ENCODE results near the gene GPR89A. TPM values are rescaled to one million over a fixed set of nuclear protein-coding genes. Genes with fewer than 3 reads are reported as not detected.
"Not testable (repeated sequence)": the region's sequence is repeated elsewhere in the genome, so short reads cannot be mapped to it uniquely, and the experiment has no call there.

Gene GPR89A
- total RNA-seq, 1 donor from 2014 or later, result 43.9 TPM

DNA sequence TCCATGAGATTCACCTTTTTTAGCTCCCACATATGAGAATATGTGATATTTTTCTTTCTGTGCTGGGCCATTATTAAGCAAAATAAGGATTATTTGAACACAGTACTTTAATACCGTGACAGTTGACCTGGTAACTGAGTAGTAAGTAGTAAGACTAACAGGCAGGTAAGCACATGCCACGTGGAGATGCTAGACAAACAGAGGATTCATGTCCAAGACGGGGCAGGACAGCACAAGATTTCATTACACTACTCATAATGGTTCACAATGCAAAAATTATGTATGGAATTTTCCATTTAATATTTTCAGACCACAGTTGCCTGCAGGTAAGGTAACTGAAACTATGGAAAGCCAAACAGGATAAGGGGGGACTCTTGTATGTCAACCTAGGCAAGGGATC is 77.1 kb downstream of the GPR89A start:
- DNase-seq (ENCODE audit: low read depth), result not testable (repeated sequence)

DNA sequence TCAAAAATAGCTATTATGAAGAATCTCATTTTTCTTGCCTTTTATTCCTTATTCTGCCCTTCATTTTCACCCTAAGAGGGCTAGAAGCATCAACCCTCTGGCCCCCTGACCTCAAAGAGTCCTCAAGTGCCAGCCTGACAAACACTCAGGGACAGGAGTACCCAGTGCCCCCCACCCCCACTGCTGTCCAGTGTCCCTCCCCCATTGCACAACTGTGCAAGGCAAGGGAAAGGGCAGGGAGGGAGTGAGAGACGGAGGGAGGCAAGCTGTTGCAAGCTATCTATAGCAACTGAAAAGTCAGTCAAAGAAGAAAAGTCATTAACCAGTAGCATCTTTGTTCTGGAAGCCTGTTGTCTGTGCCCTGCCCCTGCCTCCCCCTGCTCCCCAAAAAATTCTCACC is 78.3 kb downstream of the GPR89A start:
- not testable (repeated sequence) for DNase-seq (ENCODE audit: low read depth)

DNA sequence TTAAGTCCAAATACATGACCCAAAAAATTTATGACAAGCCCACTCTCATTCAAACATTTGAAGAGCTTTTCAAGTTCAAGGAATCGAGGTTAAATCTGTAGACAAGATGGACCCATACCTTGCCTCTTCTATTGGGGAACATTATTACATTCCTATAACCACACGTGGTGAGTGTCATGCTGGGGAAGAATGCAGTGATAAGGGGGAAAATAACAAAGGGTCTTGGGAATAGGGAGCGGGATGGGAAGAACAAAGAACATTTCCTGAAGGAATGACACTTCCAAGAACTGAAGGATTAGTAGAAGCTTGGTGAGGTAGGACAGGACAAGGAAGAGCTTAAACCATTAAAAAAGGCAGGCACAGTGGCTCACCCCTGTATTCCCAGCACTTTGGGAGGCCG is 80.5 kb downstream of the GPR89A start:
- DNase-seq (ENCODE audit: low read depth), result no peak

DNA sequence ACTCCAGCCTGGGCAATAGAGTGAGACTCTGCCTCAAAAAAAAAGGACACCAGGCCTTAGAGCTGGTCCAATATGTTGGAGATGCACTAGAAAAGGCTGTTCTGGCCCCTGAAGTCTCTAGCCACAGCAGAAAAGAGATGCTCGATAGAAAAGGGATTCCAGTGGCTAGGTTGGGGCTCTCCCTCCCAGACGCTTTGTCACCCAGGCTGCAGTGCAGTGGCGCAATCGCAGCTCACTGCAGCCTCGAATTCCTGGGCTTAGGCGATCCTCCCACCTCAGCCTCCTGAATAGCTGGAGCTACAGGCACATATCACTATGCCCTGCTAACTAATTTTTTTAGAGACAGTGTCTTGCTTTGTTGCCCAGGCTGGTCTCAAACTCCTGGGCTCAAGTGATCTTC is 81.1 kb downstream of the GPR89A start:
- no peak for DNase-seq (ENCODE audit: low read depth)

DNA sequence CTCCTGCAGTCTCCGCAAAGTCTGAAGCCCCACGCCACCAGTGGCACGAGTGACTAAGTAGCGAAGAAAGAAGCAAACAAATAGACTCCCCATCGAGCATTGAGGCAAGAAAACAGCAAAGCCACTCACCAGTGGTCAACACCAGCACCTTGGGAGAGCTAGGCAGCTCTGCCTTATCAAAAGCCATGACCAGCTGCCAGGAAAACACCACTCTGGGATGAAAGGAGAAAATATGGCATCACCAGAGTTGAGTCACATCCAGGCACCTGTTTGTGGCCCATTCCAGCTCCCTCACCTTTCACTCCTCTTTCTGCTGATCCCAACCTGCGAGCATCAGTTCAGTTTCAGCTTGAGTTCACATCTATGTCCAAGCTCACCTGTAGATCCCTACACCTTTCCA is 82.1 kb downstream of the GPR89A start:
- DNase-seq (ENCODE audit: low read depth), result peak; percentile 82

DNA sequence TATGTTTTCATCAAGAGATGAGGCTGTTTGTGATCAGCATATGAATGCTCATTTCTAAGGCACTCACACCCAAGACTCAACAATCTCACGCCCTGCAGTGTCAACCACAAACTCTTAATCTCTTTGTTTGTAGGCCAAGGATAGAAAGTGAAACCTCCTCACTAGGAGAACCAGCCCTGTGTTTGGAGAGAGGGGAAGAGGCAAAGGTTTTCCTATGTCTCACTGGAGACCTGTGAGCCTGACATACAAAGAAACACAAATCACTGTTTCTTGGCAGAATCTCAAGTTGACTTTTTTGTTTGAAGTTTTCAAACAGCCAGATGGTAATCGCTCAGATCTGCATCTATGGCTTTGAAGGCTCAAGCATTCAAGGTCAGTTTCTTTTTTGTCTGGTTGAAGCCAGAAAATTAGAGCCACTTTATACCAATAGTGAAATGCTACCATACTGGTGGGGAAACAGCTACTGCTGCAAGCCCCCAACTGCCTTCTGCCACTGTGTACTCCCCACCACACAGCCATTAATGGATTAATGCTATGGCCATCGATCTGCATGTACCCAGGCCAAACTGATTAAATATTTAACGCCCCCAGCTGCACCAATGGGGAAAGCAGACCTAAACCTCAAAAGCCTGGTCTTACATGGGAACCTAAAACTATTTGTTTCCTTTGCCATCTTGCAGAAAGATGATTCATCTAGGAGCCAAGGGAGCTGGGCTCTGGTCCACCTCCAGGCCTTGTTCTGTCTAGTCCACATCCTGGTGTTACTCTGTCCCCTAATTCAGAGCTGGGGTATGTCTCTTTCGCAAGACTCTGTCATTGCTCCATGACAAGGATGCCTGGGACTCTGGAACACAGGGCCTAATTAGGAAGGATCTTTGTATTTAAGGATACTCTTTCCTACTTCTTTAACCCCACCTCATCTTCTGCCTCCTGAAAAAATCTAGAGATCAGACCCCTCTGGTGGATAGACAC is 83.1 kb downstream of the GPR89A start:
- peak; percentile 89 for DNase-seq (ENCODE audit: low read depth)

DNA sequence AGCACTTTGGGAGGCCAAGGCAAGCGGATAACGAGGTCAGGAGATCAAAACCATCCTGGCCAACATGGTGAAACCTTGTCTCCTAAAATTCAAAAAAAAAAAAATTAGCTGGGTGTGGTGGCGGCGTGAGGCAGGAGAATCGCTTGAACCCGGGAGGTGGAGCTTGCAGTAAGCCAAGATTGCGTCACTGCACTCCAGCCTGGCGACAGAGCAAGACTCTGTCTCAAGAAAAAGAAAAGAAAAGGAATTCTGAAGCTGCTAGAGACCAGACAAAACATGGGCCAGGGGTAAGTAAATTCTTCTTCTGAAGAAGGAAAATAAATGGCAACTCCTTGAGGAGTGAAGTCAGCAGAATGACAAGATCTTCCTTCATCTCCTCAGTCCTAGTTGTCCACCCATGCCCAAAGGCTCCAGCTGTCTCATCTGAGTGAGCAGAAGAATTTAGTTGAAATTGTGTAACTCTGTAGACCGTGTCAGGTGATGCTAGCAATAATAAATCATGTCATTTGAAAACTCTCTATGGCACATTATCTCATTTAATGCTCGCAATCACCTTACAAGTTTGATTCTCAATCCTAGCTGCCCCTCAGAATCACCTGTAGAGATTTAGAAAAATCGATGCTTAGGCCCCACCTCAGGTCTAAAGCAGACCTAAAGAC is 85.1 kb downstream of the GPR89A start:
- DNase-seq (ENCODE audit: low read depth), result no peak

DNA sequence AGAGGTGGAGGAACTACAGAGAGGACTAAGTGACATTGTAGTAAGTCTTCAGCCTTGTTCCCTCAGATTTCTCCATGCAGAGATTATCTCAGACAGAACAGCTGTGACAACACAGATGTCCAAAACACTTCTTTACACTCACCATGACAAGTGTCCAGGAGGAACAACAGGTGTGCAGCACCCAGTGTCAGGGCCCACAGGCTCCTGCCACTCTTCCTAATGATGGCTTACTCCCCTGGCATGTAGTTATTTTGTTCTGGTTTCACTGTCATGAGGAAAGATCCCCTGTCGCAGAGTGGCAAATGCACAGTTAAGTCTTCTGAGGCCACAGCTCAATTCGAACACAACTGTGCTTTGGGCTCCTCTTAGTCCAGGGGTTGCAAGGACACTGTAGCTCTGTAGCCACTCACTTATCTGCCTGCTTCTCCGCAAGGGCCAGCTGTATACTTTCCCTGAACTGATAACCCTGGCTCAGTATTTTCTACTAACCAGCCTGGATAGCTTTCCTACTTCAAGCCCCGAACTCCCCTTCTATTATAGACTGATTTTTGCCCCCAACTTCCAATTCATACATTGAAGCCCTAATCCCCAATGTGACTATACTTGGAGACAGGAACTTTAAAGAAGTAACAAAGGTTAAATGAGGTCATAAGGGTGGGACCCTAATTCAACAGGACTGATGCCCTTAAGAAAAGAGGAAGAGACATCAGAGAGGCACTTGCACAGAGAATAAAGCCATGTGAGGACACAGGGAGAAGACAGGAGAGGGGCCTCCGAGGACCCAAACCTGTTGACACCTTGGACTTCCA is 88.2 kb downstream of the GPR89A start:
- DNase-seq (ENCODE audit: low read depth), result peak; percentile 95

DNA sequence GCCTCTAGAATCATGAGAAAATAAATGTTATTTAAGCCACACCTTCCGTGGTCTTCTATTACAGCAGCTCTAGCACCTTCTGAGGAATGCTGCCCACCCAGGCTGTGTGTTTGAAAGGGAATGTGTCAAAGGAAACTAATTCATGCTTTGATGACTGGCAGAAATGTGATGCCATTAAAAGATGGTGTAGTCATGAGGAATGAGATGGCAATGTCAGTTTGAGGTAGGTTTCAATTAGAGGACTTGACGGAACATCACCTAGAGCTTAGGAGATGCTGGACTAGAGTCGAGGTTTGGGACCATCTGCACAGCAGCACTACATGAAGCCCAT is 88.8 kb downstream of the GPR89A start:
- DNase-seq (ENCODE audit: low read depth), result no peak

DNA sequence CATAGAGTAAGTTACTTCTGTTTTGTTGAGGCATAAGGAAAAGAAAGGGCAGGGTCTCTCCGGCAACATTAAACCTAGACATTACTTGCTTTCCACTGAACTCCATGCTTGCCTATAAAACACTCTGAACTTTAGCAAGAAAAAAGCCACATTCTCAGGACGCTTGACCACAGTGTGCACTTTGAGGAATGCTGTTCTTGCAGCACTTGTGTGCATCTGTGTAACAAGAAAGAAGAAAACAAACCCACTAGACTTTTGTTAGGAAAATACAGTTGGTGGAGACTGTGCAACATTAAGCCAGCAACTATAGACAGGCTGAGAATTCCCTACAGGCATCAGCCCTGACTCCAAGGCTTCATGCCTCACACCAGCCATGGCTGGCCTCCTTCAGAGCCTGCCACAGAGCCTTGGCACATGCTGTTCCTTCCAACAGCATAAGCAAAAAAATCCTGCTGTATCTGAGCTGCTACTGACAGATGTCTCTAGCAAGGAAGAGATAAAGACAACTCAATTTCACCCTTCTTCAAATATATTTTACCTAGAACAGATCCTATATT is 93.6 kb downstream of the GPR89A start:
- no peak for DNase-seq (ENCODE audit: low read depth)

DNA sequence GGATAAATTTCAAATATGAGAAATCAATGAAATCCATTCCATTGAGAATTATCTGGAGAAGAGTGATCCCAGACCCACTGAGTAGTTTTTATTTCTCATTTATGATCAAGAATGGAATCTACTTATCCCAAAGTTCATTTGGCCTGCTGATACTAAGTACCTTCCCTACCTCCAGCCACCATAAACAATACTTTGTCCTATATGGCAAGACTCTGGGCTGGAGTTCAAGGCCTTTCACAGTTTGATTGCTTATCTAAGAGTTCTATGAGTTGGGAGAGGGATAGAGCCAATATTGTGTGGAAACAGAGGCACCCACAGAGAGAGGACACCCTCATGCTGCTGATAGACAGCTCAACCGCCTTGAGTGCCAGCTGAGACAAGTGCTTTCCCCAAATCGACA is 94.3 kb downstream of the GPR89A start:
- no peak for DNase-seq (ENCODE audit: low read depth)

DNA sequence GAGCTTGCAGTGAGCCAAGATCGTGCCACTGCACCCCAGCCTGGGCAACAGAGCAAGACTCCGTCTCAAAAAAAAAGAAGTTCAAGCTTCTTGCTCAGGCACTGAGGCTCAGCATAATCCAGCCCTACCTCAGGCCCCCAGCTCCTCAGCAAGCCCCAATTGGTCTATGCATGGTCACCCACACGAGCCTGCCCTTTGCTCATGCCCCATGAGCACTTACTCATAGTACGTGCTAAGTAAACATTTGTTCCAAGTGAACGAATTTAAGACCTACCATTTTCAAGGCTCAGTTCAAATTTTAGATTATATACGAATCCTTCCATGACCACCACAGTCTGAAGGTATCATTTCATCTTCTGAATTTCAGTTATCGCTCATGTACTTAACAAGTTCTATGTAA is 95.0 kb downstream of the GPR89A start:
- no peak for DNase-seq (ENCODE audit: low read depth)

DNA sequence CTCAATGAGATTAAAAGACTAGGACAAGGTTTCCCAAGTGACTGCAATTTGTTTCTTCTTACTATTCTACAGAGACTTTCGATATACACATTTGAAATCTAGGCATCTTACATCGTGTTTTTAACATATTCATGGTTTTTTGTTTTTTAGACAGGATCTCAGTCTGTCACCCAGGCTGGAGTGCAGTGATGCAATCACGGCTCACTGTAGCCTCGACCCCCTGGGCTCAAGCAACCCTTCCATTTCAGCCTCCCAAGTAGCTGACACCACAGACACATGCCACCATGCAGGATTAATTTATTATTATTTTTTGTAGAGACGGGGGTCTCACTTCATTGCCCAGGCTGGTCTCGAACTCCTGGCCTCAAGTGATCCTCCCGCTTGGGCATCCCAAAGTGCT is 97.8 kb downstream of the GPR89A start:
- DNase-seq (ENCODE audit: low read depth), result no peak

DNA sequence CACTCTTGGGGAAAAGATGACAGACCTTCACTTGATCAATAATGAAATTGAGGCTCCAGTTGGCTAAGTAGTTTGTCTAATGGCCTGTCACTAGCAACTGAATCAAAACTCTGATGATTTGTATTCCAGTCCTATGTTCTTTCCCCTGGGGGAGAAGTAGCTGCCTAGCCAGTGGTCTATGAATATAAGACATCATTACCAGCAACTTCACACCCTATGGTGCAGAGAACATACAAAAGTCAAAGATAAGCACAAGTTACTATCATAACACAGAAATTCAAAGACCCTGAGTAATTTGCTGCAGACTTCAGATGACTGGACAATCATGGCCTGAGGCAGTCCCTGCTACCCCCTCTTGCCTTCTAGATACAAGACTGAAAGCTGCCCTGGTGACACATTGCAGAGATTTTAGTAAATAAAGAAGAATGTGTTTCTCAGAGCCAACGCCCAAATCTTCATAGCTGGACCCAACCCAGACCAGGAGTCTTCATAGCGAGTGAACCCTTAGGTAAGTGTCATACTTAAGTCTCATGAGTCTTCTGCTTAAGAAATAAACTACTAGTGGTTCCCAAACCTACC is 98.4 kb downstream of the GPR89A start:
- no peak for DNase-seq (ENCODE audit: low read depth)

DNA sequence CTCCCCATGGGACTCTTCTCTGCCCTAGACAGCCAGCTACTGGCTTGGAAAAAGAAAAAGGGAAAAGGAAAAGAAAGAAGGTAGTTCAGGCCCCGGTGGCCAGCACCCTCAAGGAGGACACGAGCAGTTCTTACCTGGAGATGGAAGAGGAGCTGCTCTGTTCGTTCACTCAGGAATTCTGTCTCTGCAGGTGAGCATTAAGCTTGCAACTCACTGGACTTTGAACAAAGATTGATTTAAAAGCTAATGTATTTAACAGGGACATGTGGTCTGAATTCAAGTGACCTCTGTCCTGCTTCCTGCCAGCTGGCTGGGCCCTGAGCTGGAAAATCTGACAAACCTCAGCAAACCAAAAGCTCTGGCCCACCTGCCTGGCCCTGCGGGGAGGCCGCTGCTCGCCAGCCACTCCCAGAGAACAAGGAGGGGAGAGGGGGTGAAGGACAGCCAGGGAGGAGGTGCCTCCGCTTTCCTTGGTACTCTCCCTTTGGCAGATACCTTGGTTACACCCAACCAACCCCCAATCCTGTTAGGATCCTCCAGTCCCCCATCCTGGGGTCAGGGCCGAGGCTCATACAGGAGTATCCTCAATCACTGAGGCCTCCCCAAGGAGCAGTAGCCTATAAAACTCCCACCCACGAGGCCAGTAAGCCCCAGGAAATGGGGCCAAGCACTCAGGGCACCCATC is 99.5 kb downstream of the GPR89A start, which contains the start of gene PDZK1:
TSS of gene PDZK1 (minus strand) at position 186 of the 685 bp plus-strand sequence. CDS start 19,347 bp downstream, outside the sequence.
- DNase-seq (ENCODE audit: low read depth), result no peak

DNA sequence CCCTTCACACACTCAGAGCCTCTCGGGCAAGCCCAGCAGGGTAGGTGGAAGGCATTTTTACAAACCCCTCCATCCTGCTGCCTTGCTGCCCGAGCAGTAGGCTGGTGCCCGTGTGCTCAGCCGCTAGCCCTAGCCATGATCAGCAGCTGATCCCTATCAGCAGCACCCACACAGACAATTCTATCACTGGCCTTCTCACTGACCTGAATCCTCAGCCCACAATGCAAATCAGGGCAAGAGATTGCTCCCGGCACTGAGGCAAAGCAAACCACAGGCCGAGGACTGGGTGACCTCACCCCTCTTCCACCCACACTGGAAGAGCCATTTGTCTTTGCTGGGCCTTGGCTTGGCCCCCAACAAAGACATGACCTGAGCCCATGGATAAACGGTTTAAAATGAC is 100.3 kb downstream of the GPR89A start:
- peak; percentile 80 for DNase-seq (ENCODE audit: low read depth)

DNA sequence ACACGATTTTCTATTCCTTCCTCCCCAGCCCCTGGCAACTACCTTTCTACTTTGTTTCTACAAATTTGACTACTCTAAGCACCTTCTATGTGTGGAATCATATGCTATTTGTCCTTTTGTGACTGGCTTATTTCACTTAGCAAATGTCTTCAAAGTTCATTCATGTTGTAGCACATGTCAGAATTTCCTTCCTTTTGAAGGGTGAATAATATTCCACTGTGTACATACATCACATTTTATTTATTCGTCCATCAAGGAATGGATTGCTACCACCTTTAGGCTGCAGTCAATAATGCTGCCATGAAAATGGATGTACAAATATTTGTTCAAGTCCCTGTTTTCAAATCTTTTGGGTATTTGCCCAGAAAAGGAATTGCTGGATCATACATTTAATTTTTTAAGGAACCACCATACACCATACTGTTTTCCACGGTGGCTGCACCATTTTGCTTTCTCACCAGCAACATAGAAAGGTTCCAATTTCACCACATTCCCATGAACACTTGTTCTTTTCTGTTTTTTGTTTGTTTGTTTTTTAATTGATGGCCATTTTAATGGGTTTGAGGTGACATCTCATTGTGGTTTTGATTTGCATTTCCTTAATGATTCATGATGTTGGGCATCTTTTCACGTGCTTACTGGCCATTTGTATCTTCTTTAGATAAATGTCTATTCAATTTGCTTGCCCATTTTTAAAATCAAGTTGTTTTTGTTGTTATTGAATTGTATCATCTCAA is 102.7 kb downstream of the GPR89A start:
- DNase-seq (ENCODE audit: low read depth), result no peak

DNA sequence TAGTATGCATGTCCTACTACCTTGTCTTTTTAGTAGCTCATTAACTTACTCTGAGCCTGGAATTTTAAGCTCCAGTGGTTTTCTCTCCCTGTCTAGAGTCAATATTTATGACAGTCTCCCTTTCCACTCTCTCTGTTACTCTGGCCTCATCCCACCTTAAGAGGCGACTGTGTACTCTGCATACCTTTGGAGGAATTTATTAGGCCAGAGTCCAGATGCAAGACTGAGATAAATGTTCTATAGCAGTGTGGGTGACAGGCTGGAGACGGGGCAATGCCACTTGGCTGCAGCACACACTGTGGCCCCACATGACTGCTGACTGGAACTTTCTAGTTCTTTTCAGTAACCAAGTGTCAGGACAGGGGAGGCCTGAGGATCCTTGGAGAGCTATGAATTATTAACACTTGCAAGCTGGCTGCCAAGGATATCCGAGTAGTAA is 103.4 kb downstream of the GPR89A start:
- no peak for DNase-seq (ENCODE audit: low read depth)

DNA sequence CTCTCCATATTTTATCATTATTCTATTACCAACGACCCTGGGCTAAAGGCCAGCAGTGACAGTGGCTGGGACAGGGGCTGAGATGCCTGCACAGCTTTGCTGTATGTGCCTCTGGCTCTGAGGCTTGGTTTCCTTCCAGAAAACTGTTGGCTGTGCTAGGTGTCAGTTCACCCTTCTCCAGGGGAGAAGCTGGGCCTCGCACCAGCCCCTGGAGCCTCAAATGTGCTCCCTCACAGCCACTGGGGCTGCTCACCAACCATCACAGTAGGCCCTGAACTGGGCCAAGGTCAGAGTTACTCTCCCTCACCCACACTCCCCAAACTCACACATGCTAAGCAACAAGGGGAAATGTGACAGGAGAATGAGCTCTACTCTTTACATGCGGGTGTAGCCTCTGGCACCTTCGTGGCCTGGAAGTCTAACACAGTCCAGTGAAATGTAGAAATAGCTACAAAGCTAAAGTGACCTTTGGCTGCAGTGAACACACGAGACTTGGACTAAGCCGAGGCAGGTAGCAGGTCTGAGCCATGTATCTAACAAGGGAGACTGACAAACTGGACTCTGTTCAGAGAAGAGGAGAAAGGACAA is 106.8 kb downstream of the GPR89A start:
- no peak for DNase-seq (ENCODE audit: low read depth)

Data from myocyte (in vitro differentiated cells).